Measurements from ENCODE around the gene MGAT4B.
A peak's percentile ranks its signal among the peaks of the same experiment; 100 is the strongest.
"Not testable (repeated sequence)": the region's sequence is repeated elsewhere in the genome, so short reads cannot be mapped to it uniquely, and the experiment has no call there.

Gene MGAT4B
- 62.0 to 76.1 reads per million in 2 donors for total RNA-seq

DNA sequence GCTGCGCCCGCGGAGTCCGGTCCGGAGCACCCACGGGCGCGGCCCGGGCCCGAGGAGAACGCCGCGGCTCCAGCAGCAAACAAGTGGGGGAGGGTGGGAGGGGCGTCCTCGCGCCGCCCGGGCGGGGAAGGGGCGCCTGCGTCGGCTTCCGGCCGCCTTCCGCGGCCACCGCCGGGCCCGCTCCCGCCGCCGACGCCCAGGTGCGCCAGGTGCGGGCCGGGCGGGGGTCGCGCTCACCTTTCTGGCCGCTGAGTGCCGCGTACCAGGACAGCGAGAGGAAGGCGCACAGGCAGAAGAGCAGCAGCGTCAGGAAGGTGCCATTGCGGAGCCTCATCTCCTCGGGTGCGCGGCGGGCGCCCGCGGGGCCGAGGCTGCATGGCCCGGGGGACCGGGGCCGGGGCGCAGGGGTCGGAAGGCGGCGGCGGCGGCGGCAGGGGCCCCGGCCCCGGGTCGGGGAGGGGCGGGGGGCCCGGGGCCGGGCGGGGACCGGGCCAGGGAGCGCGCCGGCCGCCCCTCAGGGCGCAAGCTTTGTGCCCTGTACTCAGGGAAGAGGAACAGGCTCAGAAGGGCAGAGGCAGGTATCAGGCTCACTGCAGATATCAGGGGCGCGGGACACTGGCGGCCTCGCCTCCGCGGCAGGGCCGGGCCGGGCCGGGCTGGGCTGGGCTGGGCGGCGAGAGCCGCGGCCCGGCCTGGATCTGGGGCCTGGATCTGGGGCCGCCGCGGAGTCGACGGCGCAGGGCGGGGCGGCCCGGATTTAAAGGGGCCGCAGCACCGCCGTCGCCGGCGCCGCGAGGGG lies at the start of gene MGAT4B:
Gene MGAT4B, minus strand, starts transcription at position 617 of the 799 bp plus-strand sequence. Its CDS starts 283 bp downstream, at position 334.
- peak in 4 of 5 experiments; percentile 36 to 86 (median 48) for DNase-seq

GRCh38 chr5:179854356-179854755 lies 47.7 kb upstream of the MGAT4B start:
- no peak for DNase-seq

DNA sequence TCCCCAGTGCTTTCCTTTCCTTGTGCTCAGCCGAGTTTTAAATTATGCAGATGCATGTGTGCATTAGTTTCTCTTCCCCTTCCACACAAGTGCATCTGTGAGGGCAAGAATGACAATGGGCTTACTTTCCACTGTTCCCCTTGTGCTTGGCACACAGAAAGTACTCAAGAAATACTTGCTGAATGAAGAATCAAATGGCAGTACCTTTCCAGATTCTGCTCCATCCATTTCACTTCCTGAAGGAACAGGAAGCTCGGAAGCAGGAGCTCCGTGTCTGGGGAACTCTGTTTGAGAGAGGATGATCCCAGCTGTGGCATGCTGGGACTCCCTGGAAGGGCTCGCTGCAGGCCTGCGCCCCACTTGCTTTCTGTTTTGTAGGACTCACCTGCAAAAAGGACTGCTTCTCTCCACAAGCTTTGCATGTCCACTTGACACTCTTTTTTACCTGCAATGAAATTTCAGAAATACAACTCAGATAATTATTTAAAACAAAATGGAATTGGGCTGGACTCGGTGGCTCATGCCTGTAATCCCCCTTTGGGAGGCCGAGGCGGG lies 46.4 kb upstream of the MGAT4B start:
- DNase-seq: no peak

DNA sequence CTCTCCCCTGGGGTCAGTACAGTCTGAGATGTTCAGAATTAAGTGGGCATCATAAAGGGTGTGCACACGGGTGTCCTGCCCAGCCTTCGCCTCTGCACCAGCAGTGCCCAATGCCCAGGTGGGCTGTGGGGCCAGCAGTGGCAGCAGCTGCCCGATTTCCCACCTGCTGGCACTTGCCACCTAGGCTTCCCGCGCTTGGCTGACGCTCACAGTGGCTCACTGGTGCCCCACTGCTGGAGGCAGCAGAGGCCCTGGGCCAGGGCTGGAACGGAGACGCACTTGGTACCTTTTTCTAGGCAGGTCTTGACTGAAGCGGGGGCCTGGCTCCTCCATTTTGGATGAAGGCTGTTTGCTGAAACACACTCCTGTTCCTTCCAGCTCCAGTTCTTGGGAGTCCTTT lies 35.0 kb upstream of the MGAT4B start:
- no peak for DNase-seq

DNA sequence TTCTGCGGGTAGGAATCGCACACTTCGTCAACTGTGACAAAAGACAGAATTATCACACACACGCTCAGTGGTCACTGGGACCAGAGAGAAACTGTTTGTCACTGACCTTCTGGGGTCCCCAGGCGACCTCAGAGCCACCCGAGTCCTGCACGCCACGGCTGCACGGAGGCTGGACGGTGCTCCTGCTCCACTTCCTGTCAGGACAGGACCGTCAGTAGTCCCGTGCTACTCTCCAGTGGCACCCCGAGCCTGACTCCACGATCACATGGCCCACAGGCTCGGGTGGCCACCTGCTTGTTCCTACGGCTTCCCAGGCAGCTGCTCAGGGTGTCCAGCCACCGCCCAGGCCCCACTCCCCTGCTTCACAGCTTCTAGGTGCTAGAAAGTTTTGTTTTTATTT lies 34.1 kb upstream of the MGAT4B start:
- DNase-seq: no peak

DNA sequence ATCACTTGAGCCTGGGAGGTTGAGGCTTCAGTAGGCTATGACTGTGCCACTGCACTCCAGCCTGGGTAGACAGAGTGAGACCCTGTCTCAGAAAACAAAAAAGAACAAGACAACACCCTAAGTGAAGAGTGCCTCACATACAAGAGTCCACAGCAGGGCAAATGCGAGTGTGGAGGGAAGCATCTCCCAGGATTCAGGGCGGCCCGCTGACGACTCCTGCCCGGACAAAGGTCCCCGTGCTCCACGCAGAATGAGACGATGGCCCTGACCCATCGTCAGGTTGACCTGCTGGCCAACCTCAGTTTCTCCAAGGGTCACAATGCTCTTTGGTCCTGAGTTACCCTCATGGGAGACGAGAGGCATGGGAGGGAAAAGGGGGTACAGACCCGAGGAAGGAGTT lies 33.7 kb upstream of the MGAT4B start:
- no peak for DNase-seq

GRCh38 chr5:179839328-179840256 lies 32.9 kb upstream of the MGAT4B start:
- DNase-seq: no peak

DNA sequence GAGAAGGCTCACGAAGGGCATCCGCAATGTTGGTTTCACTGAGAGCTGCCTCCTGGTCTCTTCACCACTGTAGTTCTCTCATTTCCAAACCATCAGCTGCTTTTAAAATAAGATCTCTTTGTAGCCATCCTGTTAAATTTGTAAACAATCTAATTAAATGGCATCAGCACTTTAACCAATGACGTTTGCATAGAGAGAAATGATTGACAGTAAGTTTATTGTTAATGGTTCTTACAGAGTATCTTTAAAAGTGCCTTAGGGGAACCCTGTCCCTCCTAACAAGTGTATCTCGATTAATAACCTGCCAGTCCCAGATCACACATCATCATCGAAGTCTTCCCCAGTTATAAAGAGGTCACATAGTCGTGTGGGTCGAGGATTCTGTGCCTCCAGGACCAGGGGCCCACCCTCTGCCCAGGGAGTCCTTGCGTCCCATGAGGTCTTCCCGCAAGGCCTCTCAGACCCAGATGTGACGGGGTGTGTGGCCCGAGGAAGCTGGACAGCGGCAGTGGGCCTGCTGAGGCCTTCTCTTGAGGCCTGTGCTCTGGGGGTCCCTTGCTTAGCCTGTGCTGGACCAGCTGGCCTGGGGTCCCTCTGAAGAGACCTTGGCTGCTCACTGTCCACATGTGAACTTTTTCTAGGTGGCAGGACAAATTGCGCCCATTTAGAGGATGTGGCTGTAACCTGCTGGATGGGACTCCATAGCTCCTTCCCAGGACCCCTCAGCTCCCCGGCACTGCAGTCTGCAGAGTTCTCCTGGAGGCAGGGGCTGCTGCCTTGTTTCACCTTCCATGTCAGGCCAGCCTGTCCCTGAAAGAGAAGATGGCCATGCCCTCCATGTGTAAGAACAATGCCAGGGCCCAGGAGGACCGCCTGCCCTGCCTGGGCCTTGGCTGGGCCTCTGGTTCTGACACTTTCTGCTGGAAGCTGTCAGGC lies 30.7 kb upstream of the MGAT4B start:
- DNase-seq: no peak

GRCh38 chr5:179836225-179837019 lies 29.8 kb upstream of the MGAT4B start:
- DNase-seq: peak in 4 of 5 experiments; percentile 33 to 90 (median 49)

- not testable (repeated sequence) for DNase-seq
Observed at GRCh38 chr5:179834871-179835270, 28.2 kb upstream of the MGAT4B start.

DNA sequence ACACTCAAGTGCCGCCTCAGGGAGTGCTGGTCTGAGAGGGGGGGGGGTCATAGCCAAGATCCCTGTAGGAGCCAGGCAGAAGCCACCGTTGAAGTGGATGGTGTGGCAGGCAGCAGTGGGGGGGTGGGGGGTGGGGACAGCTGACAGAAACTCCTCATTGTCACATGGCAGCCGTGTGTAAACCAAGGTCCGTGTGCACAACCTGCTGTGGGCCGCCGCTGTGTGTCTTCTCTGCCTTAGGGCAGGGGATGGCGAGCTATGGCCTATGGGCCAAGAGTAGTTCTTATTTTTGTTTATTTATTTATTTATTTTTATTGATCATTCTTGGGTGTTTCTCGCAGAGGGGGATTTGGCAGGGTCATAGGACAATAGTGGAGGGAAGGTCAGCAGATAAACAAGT lies 27.5 kb upstream of the MGAT4B start:
- no peak for DNase-seq

- no peak for DNase-seq
Observed at GRCh38 chr5:179833709-179834070, 27.0 kb upstream of the MGAT4B start.

DNA sequence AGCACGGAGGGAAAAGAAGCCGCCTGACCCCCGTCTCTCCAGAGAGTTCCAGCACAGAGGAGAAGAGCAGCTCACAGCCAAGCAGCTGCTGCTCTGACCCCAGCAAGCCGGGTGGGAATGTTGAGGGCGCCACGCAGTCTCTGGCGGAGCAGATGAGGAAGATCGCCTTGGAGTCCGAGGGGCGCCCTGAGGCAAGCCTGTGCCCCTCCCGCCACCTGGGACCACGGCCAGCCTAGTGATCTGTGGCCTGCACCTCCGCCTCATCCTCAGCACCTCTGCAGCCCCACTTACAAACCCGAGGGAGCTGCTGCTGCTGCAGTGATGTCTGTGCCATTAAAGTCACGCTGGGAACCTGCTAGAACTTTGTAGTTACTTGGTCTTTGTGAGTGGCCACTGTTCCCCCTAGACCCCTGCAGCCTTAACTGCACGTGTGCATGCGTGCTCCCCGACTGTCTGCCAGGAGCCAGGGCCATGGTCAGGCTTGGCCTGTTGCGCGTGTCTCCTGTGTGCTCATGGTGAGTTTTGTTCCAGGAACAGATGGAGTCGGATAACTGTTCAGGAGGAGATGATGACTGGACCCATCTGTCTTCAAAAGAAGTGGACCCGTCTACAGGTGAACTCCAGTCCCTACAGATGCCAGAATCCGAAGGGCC lies 26.5 kb upstream of the MGAT4B start:
- no peak for DNase-seq

DNA sequence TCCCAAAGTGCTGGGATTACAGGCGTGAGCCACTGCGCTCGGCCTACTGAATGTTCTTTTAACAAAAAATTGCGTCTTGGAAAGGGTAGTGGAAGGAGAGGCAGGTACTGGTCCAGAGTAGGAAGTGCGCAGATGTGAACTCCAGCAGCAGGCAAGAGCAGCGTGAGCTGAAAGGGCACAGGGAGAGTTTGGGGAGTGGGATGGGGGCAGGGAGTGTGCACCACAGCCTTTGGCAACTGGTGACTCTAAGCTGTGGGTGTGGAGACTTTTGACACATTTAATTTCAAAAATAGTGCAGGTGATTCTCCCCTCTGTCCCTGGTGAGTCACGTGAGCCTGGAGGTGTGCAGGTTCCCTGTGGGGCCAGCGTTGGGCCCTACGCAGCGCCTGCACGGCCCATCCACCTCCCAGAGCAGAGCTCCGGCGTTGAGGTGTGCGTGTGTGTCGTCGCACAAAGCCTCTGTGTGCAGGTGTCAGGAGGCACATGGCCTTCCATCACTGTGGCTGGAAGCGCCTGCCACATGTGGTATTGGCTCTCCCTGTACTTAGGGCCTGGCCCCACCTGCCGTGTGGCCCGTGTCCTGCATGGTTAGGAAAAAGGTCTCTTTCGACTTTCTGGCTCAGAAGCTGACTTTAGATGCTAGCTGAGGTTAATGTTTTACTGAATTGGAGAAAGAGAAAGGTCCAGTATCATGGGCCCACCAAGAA lies 25.5 kb upstream of the MGAT4B start:
- no peak for DNase-seq

DNA sequence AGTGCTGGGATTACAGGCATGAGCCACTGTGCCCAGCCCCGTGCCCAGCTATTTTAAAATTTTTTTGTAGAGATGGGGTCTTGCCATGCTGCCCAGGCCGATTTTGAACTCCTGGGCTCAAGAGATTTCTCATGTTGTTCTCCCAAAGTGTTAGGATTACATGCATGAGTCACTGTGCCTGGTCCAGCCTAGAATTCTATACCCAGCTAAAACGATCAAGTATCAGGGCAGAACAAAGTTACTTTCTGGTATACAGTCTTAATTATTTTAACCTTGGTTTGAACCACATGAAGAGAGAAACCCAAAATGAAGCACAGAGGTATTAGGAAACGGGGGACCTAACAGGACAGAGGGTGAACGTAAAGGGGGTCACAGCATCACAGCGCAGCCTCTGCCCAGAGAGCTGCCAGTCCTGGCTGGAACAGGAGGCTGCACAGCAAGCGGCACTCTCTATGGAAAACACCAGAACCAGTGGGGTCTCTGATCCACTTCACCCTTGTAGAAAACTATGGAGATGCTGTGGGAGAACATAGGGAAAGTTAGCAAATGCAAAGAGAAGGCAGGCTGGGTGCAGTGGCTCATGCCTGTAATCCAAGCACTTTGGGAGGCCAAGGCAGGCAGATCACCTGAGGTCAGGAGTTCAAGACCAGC lies 24.3 kb upstream of the MGAT4B start:
- no peak for DNase-seq

DNA sequence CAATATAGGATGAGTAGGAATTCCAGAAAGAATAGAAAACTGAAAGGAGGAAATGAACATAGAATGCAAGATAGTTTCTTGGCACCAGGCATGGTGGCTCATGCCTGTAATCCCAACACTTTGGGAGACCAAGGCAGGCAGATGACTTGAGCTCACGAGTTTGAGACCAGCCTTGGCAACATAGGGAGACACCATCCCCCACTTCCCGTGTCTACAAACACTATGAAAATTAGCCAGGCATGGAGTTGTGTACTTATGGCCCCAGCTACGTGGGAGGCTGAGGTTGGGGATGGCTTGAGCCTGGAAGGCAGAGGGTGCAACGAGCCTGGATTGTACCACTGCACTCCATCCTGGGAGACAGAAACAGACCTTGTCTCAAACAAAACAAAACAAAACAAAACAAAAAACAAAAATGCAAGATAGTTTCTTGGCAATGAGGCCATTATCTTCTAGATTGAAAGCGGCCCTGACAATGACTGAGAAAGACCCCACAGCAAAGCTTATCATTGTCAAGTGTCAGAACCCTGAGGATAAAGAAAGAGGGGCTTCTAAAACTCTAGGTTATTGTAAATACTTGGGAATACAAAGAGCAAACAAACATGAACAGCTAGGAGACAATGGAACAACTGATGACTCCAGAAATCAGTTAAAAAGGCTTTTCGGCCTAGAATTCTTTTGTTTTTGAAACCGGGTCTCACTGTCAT lies 23.2 kb upstream of the MGAT4B start:
- DNase-seq: no peak

DNA sequence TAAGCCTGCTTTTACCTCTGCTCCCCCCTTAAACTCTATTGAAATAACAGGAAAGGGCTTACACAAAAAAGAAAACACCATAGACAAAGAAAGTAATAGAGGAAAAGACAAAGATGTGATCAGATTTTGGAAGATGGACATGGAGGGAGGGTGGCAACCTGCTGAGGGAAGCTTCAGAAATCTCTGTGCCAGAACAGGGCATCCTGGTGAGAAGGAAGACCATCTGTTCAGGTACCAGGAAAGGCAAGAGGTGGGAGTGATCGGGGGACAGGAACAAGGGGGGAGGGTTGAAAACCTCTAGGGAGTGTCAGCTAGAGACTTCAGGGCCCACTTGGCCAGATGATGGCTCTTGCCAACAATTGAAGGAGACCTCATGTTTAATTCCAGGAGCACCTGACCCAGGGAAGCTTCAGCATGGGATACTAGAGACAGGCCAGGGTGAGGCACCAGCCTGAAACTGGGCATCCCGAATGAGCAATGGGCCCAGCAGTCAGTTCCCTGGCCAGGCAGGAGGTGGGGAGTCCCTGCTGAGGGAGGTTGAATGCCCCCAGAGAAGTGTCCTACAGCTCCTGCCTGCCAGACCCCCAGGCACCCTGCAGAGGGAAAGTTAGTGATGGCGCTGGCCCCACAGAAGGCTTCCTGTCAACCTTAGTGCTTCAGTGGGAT lies 22.2 kb upstream of the MGAT4B start:
- no peak for DNase-seq

GRCh38 chr5:179827680-179828079 lies 21.0 kb upstream of the MGAT4B start:
- DNase-seq: peak in 1 of 5 experiments; percentile 42
